HCT116 (cell line): ENCODE results near the gene GLP2R. TPM values are rescaled to one million over a fixed set of nuclear protein-coding genes. Genes with fewer than 3 reads are reported as not detected.

ENCODE experiments used
- ATAC-seq: fragments of 200-7000 bp; cut with Tn5 transposase; 2 replicates; pipeline ENCODE4 v1.9.1; 2020; ENCODE audit warnings: mild to moderate bottlenecking, moderate library complexity
- BruUV-seq: library from RNA; stranded (reverse); fragments of 400-500 nt; replicated peaks from 2 replicates; lab custom pipeline; 2021; lab: Mats Ljungman, UMichigan
- CTCF ChIA-PET: fragments of 300-600 bp; sonication (Branson Sonifier 250); formaldehyde crosslinking; loops from one replicate; lab custom pipeline; 2021; ENCODE audit warnings: antibody characterized with exemption; lab: Charles Lee
- POLR2A ChIA-PET: fragments of 300-600, 350-600 bp; sonication (Branson Sonifier 250); formaldehyde crosslinking; loops from one replicate; lab custom pipeline; 2021; ENCODE audit warnings: antibody characterized with exemption; lab: Charles Lee
- RAD21 ChIA-PET, 2 experiments: fragments of 300-600 bp; sonication (Branson Sonifier 250); formaldehyde crosslinking; loops; one replicate each; lab custom pipeline; 2023; ENCODE audit warnings: low total read pairs in 2 of 2; ENCODE audit not compliant: uncharacterized antibody in 2 of 2, unreplicated experiment in 2 of 2, low non-redundant PET in 1 of 2; lab: Charles Lee
- DNase-seq: peaks from one replicate; pipeline ENCODE4 v3.0.0-alpha.2; 2010; ENCODE audit warnings: low read depth, low spot score
- H2AFZ ChIP-seq: fragments of 200-600 bp; shearing (Covaris generic), sonication (generic); 2 replicates; pipeline ENCODE4 v1.6.1; 2017; ENCODE audit warnings: low read depth, mixed run types, mixed read lengths, antibody characterized with exemption, low read length; ENCODE audit not compliant: poor library complexity, severe bottlenecking
- H3K27ac ChIP-seq: 2 replicates; pipeline ENCODE4 v1.5.1; 2012; ENCODE audit warnings: low read depth, low read length
- H3K27me3 ChIP-seq: fragments of 200-600 bp; sonication (generic); 2 replicates; pipeline ENCODE4 v1.6.1; 2016; ENCODE audit warnings: mixed run types, low read length, mixed read lengths; ENCODE audit not compliant: insufficient read depth
- H3K36me3 ChIP-seq, 2 experiments: fragments of 200-500 bp in 1 of 2; fragments of 200-600 bp in 1 of 2; sonication (Bioruptor generic) in 1 of 2; sonication (generic) in 1 of 2; 2 replicates each; pipeline versions ENCODE4 v1.5.1 to v1.6.1; 2014 to 2016; ENCODE audit warnings: low read length in 2 of 2, inconsistent platforms in 1 of 2, mixed read lengths in 1 of 2, mixed run types in 1 of 2; ENCODE audit not compliant: insufficient read depth in 2 of 2, control insufficient read depth in 1 of 2
- H3K4me1 ChIP-seq, 2 experiments: fragments of 200-600 bp in 1 of 2; sonication (generic) in 1 of 2; 2 replicates each; pipeline versions ENCODE4 v1.5.1 to v1.6.1; 2012 to 2017; ENCODE audit warnings: low read length in 2 of 2, inconsistent platforms in 1 of 2, mild to moderate bottlenecking in 1 of 2, mixed read lengths in 1 of 2, mixed run types in 1 of 2, moderate library complexity in 1 of 2; ENCODE audit not compliant: insufficient read depth in 2 of 2, control insufficient read depth in 1 of 2
- H3K4me2 ChIP-seq: fragments of 200-600 bp; sonication (generic); 2 replicates; pipeline ENCODE4 v1.6.1; 2017; ENCODE audit warnings: mixed run types, low read length, mixed read lengths
- H3K4me3 ChIP-seq, 2 experiments: fragments of 200-600 bp in 1 of 2; sonication (generic) in 1 of 2; replicated peaks in 1 of 2; 2 replicates each; pipeline ENCODE4 v1.5.1; 2011 to 2016; ENCODE audit warnings: low read length in 2 of 2, control low read depth in 1 of 2, low read depth in 1 of 2, mild to moderate bottlenecking in 1 of 2, mixed read lengths in 1 of 2, mixed run types in 1 of 2
- H3K79me2 ChIP-seq: fragments of 200-600 bp; sonication (generic); 2 replicates; pipeline ENCODE4 v1.6.1; 2017; ENCODE audit warnings: mild to moderate bottlenecking, mixed run types, low read length, moderate library complexity, mixed read lengths; ENCODE audit not compliant: insufficient read depth
- H3K9ac ChIP-seq: fragments of 200-600 bp; sonication (generic); 2 replicates; pipeline ENCODE4 v1.6.1; 2016; ENCODE audit warnings: low read length, mixed read lengths
- H3K9me2 ChIP-seq: fragments of 200-600 bp; sonication (generic), shearing (Covaris generic); 2 replicates; pipeline ENCODE4 v1.6.1; 2017; ENCODE audit warnings: mixed run types, mild to moderate bottlenecking, moderate library complexity; ENCODE audit not compliant: insufficient read depth
- H3K9me3 ChIP-seq, 2 experiments: fragments of 200-500 bp in 1 of 2; fragments of 200-600 bp in 1 of 2; sonication (Bioruptor generic) in 1 of 2; sonication (generic) in 1 of 2; 2 replicates each; pipeline ENCODE4 v1.6.1; 2014 to 2017; ENCODE audit warnings: low read length in 2 of 2, mixed read lengths in 2 of 2, inconsistent platforms in 1 of 2, low read depth in 1 of 2, mild to moderate bottlenecking in 1 of 2, mixed run types in 1 of 2, moderate library complexity in 1 of 2; ENCODE audit not compliant: control insufficient read depth in 1 of 2, insufficient read depth in 1 of 2
- H4K20me1 ChIP-seq: fragments of 200-600 bp; sonication (generic), shearing (Covaris generic); 2 replicates; pipeline ENCODE4 v1.6.1; 2017; ENCODE audit warnings: mixed run types, mild to moderate bottlenecking, moderate library complexity; ENCODE audit not compliant: insufficient read depth
- CEBPB ChIP-seq: IDR thresholded peaks from 2 replicates; pipeline ENCODE4 v1.6.1; 2012; ENCODE audit warnings: low read depth
- EGR1 ChIP-seq: IDR thresholded peaks from 2 replicates; pipeline ENCODE4 v1.6.1; 2012; ENCODE audit warnings: low read depth
- EZH2phosphoT487 ChIP-seq: fragments of 200-600 bp; IDR thresholded peaks from 2 replicates; pipeline ENCODE4 v1.6.1; 2018; ENCODE audit warnings: antibody characterized with exemption, borderline replicate concordance
- POLR2A ChIP-seq: IDR thresholded peaks from 2 replicates; pipeline ENCODE4 v1.7.0; 2011; ENCODE audit warnings: borderline replicate concordance; ENCODE audit not compliant: insufficient read depth, insufficient read length; ENCODE audit errors: extremely low read depth
- SIN3A ChIP-seq: IDR thresholded peaks from 2 replicates; pipeline ENCODE4 v1.6.1; 2012; ENCODE audit warnings: low read depth
- SP1 ChIP-seq: IDR thresholded peaks from 2 replicates; pipeline ENCODE4 v1.6.1; 2012; ENCODE audit warnings: low read depth
- TCF7L2 ChIP-seq: IDR thresholded peaks from 2 replicates; pipeline ENCODE4 v1.7.0; 2011; ENCODE audit warnings: borderline replicate concordance, inconsistent platforms; ENCODE audit not compliant: insufficient read depth, insufficient read length; ENCODE audit errors: extremely low read depth
- YY1 ChIP-seq: IDR thresholded peaks from 2 replicates; pipeline ENCODE4 v1.6.1; 2011; ENCODE audit warnings: low read length, low read depth, moderate library complexity, mild to moderate bottlenecking; ENCODE audit not compliant: insufficient replicate concordance; ENCODE audit errors: extremely low read depth
- ZNF274 ChIP-seq: fragments of 200-500 bp; sonication (Bioruptor generic); IDR thresholded peaks from 2 replicates; pipeline ENCODE4 v1.6.1; 2014; ENCODE audit warnings: mild to moderate bottlenecking, low read depth, low read length, inconsistent platforms
- intact Hi-C: fragments of 100-400 bp; cut with micrococcal nuclease; formaldehyde crosslinking; loops from 2 replicates; pipeline ENCODE4 v1.10.0; 2022
- total RNA-seq: library from RNA; stranded (reverse); gene quantifications from one replicate; pipeline ENCODE4 v1.2.1, GENCODE V29; 2021; ENCODE audit not compliant: unreplicated experiment

Gene GLP2R
- total RNA-seq, 1 experiment from 2014 or later, result not detected

GRCh38 chr17:9902120-9902519 lies 76.4 kb downstream of the GLP2R start:
- no peaks in the 10 kb centered on the region for H3K36me3 ChIP-seq
- TF ChIP-seq SP1 (no peak), TCF7L2 (no peak), SIN3A (no peak), CEBPB (no peak), ZNF274 (no peak), EZH2phosphoT487 (no peak), YY1 (no peak), EGR1 (no peak)
- no peak overlapping the region for H3K9ac ChIP-seq
- no peak for ATAC-seq
- no peaks in the 10 kb centered on the region for H4K20me1 ChIP-seq
- no peaks in the 10 kb centered on the region for H3K9me2 ChIP-seq
- CTCF ChIA-PET, result interaction anchor here (0.6 to 0.7 kb wide), 2 partner anchors 12 to 15 kb away, joined by 3 read pairs; no protein-coding TSS in a partner anchor
- no peak for DNase-seq
- H3K9me3 ChIP-seq, result no peaks in the 10 kb centered on the region
- intact Hi-C loops, result no loop called here
- RAD21 ChIA-PET, result no interaction called here
- H3K4me1 ChIP-seq, result peaks cover 4 to 7% of the 10 kb centered on the region in 2 experiments; a peak in 3 of 4 replicates
- no peak overlapping the region for H3K27ac ChIP-seq
- H2AFZ ChIP-seq, result no peak overlapping the region
- H3K4me3 ChIP-seq, result no peak overlapping the region
- no TSS peak for BruUV-seq
- no peaks in the 10 kb centered on the region for H3K79me2 ChIP-seq
- H3K27me3 ChIP-seq, result peaks cover 7% of the 10 kb centered on the region; the same call in 1 of the 2 replicates
- H3K4me2 ChIP-seq, result no peak overlapping the region
- POLR2A ChIA-PET, result no interaction called here

GRCh38 chr17:9904277-9905077 lies 78.8 kb downstream of the GLP2R start:
- no peak for DNase-seq
- no peaks in the 10 kb centered on the region for H3K9me3 ChIP-seq
- no peak for ATAC-seq
- no peaks in the 10 kb centered on the region for H3K79me2 ChIP-seq
- ChIA-PET RAD21 (no interaction called here), CTCF (interaction anchor here (0.9 to 1.6 kb wide), 3 partner anchors 12 to 78 kb away, joined by 3 to 10 read pairs (median 4); no protein-coding TSS in a partner anchor), POLR2A (no interaction called here)
- H3K4me3 ChIP-seq, result no peak overlapping the region
- H3K4me1 ChIP-seq, result peaks cover 4 to 7% of the 10 kb centered on the region in 2 experiments; a peak in 3 of 4 replicates
- BruUV-seq, result no TSS peak
- no peak overlapping the region for H2AFZ ChIP-seq
- peaks cover 7% of the 10 kb centered on the region; the same call in 1 of the 2 replicates for H3K27me3 ChIP-seq
- no peak overlapping the region for H3K27ac ChIP-seq
- intact Hi-C loops, result no loop called here
- no peaks in the 10 kb centered on the region for H3K36me3 ChIP-seq
- no peaks in the 10 kb centered on the region for H4K20me1 ChIP-seq
- H3K9me2 ChIP-seq, result no peaks in the 10 kb centered on the region
- H3K9ac ChIP-seq, result no peak overlapping the region
- no peak for TF ChIP-seq EGR1
- TF ChIP-seq YY1, result no peak
- no peak for TF ChIP-seq POLR2A
- TF ChIP-seq ZNF274, result no peak
- TF ChIP-seq SP1, result no peak
- no peak for TF ChIP-seq EZH2phosphoT487
- TF ChIP-seq CEBPB, result no peak
- H3K4me2 ChIP-seq, result no peak overlapping the region
